ENCODE measurements around the gene HAAO.

GRCh38 chr2:42752314-42752713 lies 40.1 kb downstream of the HAAO start:
- TF ChIP-seq, protein P1, sequence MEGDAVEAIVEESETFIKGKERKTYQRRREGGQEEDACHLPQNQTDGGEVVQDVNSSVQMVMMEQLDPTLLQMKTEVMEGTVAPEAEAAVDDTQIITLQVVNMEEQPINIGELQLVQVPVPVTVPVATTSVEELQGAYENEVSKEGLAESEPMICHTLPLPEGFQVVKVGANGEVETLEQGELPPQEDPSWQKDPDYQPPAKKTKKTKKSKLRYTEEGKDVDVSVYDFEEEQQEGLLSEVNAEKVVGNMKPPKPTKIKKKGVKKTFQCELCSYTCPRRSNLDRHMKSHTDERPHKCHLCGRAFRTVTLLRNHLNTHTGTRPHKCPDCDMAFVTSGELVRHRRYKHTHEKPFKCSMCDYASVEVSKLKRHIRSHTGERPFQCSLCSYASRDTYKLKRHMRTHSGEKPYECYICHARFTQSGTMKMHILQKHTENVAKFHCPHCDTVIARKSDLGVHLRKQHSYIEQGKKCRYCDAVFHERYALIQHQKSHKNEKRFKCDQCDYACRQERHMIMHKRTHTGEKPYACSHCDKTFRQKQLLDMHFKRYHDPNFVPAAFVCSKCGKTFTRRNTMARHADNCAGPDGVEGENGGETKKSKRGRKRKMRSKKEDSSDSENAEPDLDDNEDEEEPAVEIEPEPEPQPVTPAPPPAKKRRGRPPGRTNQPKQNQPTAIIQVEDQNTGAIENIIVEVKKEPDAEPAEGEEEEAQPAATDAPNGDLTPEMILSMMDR (IDR thresholded peaks at IDR 0.05): no peak
- no peak for TF ChIP-seq POLR2AphosphoS5 (IDR thresholded peaks at IDR 0.05)
- no peak for TF ChIP-seq POLR2A (IDR thresholded peaks at IDR 0.05)
